Vagina (tissue), 2 donors: ENCODE measurements around the gene APBB2.

Experiments used
- CTCF ChIP-seq, 3 experiments: fragments of 450-650 bp in 2 of 3; fragments of 200-600 bp in 1 of 3; sonication (generic) in 1 of 3; IDR thresholded peaks; one replicate each; pipeline ENCODE4 v1.5.1; 2017 to 2019; ENCODE audit warnings: antibody characterized with exemption in 3 of 3, mild to moderate bottlenecking in 2 of 3, moderate library complexity in 2 of 3
- POLR2A ChIP-seq, 2 donors: fragments of 450-650 bp; IDR thresholded peaks; one replicate each; pipeline ENCODE4 v1.6.1; 2017; ENCODE audit warnings: antibody characterized with exemption in 2 of 2, mild to moderate bottlenecking in 2 of 2, moderate library complexity in 2 of 2
- POLR2AphosphoS5 ChIP-seq, 2 donors: sonication (generic); formaldehyde crosslinking; IDR thresholded peaks; one replicate each; pipeline ENCODE4 v1.9.0; 2017; ENCODE audit warnings: antibody characterized with exemption in 2 of 2, mild to moderate bottlenecking in 2 of 2, low read depth in 1 of 2; ENCODE audit not compliant: insufficient read depth in 1 of 2

GRCh38 chr4:40910706-40911105 lies 303.6 kb downstream of the APBB2 start:
- TF ChIP-seq CTCF (IDR thresholded peaks at IDR 0.05): no peak
- no peak for TF ChIP-seq POLR2AphosphoS5 (IDR thresholded peaks at IDR 0.05; ENCODE audit: insufficient read depth in 1 of 2, low read depth in 1 of 2)
- no peak for TF ChIP-seq POLR2A (IDR thresholded peaks at IDR 0.05)
